HCT116 (cell line): ENCODE measurements around the gene NARF. TPM values are rescaled to one million over a fixed set of nuclear protein-coding genes. Genes with fewer than 3 reads are reported as not detected.
"Not testable (repeated sequence)": the region's sequence is repeated elsewhere in the genome, so short reads cannot be mapped to it uniquely, and the experiment has no call there.

Experiments
- ATAC-seq: fragments of 200-7000 bp; cut with Tn5 transposase; 2 replicates; pipeline ENCODE4 v1.9.1; 2020; ENCODE audit warnings: mild to moderate bottlenecking, moderate library complexity
- BruUV-seq: library from RNA; stranded (reverse); fragments of 400-500 nt; replicated peaks from 2 replicates; lab custom pipeline; 2021; lab: Mats Ljungman, UMichigan
- CTCF ChIA-PET: fragments of 300-600 bp; sonication (Branson Sonifier 250); formaldehyde crosslinking; loops from one replicate; lab custom pipeline; 2021; ENCODE audit warnings: antibody characterized with exemption; lab: Charles Lee
- POLR2A ChIA-PET: fragments of 300-600, 350-600 bp; sonication (Branson Sonifier 250); formaldehyde crosslinking; loops from one replicate; lab custom pipeline; 2021; ENCODE audit warnings: antibody characterized with exemption; lab: Charles Lee
- RAD21 ChIA-PET, 2 experiments: fragments of 300-600 bp; sonication (Branson Sonifier 250); formaldehyde crosslinking; loops; one replicate each; lab custom pipeline; 2023; ENCODE audit warnings: low total read pairs in 2 of 2; ENCODE audit not compliant: uncharacterized antibody in 2 of 2, unreplicated experiment in 2 of 2, low non-redundant PET in 1 of 2; lab: Charles Lee
- DNase-seq: peaks from one replicate; pipeline ENCODE4 v3.0.0-alpha.2; 2010; ENCODE audit warnings: low read depth, low spot score
- H2AFZ ChIP-seq: fragments of 200-600 bp; shearing (Covaris generic), sonication (generic); 2 replicates; pipeline ENCODE4 v1.6.1; 2017; ENCODE audit warnings: low read depth, mixed run types, mixed read lengths, antibody characterized with exemption, low read length; ENCODE audit not compliant: poor library complexity, severe bottlenecking
- H3K27ac ChIP-seq: 2 replicates; pipeline ENCODE4 v1.5.1; 2012; ENCODE audit warnings: low read depth, low read length
- H3K27me3 ChIP-seq: fragments of 200-600 bp; sonication (generic); 2 replicates; pipeline ENCODE4 v1.6.1; 2016; ENCODE audit warnings: mixed run types, low read length, mixed read lengths; ENCODE audit not compliant: insufficient read depth
- H3K36me3 ChIP-seq, 2 experiments: fragments of 200-500 bp in 1 of 2; fragments of 200-600 bp in 1 of 2; sonication (Bioruptor generic) in 1 of 2; sonication (generic) in 1 of 2; 2 replicates each; pipeline versions ENCODE4 v1.5.1 to v1.6.1; 2014 to 2016; ENCODE audit warnings: low read length in 2 of 2, inconsistent platforms in 1 of 2, mixed read lengths in 1 of 2, mixed run types in 1 of 2; ENCODE audit not compliant: insufficient read depth in 2 of 2, control insufficient read depth in 1 of 2
- H3K4me1 ChIP-seq, 2 experiments: fragments of 200-600 bp in 1 of 2; sonication (generic) in 1 of 2; 2 replicates each; pipeline versions ENCODE4 v1.5.1 to v1.6.1; 2012 to 2017; ENCODE audit warnings: low read length in 2 of 2, inconsistent platforms in 1 of 2, mild to moderate bottlenecking in 1 of 2, mixed read lengths in 1 of 2, mixed run types in 1 of 2, moderate library complexity in 1 of 2; ENCODE audit not compliant: insufficient read depth in 2 of 2, control insufficient read depth in 1 of 2
- H3K4me2 ChIP-seq: fragments of 200-600 bp; sonication (generic); 2 replicates; pipeline ENCODE4 v1.6.1; 2017; ENCODE audit warnings: mixed run types, low read length, mixed read lengths
- H3K4me3 ChIP-seq, 2 experiments: fragments of 200-600 bp in 1 of 2; sonication (generic) in 1 of 2; replicated peaks in 1 of 2; 2 replicates each; pipeline ENCODE4 v1.5.1; 2011 to 2016; ENCODE audit warnings: low read length in 2 of 2, control low read depth in 1 of 2, low read depth in 1 of 2, mild to moderate bottlenecking in 1 of 2, mixed read lengths in 1 of 2, mixed run types in 1 of 2
- H3K79me2 ChIP-seq: fragments of 200-600 bp; sonication (generic); 2 replicates; pipeline ENCODE4 v1.6.1; 2017; ENCODE audit warnings: mild to moderate bottlenecking, mixed run types, low read length, moderate library complexity, mixed read lengths; ENCODE audit not compliant: insufficient read depth
- H3K9ac ChIP-seq: fragments of 200-600 bp; sonication (generic); 2 replicates; pipeline ENCODE4 v1.6.1; 2016; ENCODE audit warnings: low read length, mixed read lengths
- H3K9me2 ChIP-seq: fragments of 200-600 bp; sonication (generic), shearing (Covaris generic); 2 replicates; pipeline ENCODE4 v1.6.1; 2017; ENCODE audit warnings: mixed run types, mild to moderate bottlenecking, moderate library complexity; ENCODE audit not compliant: insufficient read depth
- H3K9me3 ChIP-seq, 2 experiments: fragments of 200-500 bp in 1 of 2; fragments of 200-600 bp in 1 of 2; sonication (Bioruptor generic) in 1 of 2; sonication (generic) in 1 of 2; 2 replicates each; pipeline ENCODE4 v1.6.1; 2014 to 2017; ENCODE audit warnings: low read length in 2 of 2, mixed read lengths in 2 of 2, inconsistent platforms in 1 of 2, low read depth in 1 of 2, mild to moderate bottlenecking in 1 of 2, mixed run types in 1 of 2, moderate library complexity in 1 of 2; ENCODE audit not compliant: control insufficient read depth in 1 of 2, insufficient read depth in 1 of 2
- H4K20me1 ChIP-seq: fragments of 200-600 bp; sonication (generic), shearing (Covaris generic); 2 replicates; pipeline ENCODE4 v1.6.1; 2017; ENCODE audit warnings: mixed run types, mild to moderate bottlenecking, moderate library complexity; ENCODE audit not compliant: insufficient read depth
- ATF3 ChIP-seq: IDR thresholded peaks from 2 replicates; pipeline ENCODE4 v1.6.1; 2012
- CEBPB ChIP-seq: IDR thresholded peaks from 2 replicates; pipeline ENCODE4 v1.6.1; 2012; ENCODE audit warnings: low read depth
- EGR1 ChIP-seq: IDR thresholded peaks from 2 replicates; pipeline ENCODE4 v1.6.1; 2012; ENCODE audit warnings: low read depth
- FOSL1 ChIP-seq: IDR thresholded peaks from 2 replicates; pipeline ENCODE4 v1.6.1; 2012; ENCODE audit warnings: low read depth
- JUND ChIP-seq: IDR thresholded peaks from 2 replicates; pipeline ENCODE4 v1.6.1; 2012
- MAX ChIP-seq: IDR thresholded peaks from 2 replicates; pipeline ENCODE4 v1.6.1; 2012
- POLR2A ChIP-seq: IDR thresholded peaks from 2 replicates; pipeline ENCODE4 v1.7.0; 2011; ENCODE audit warnings: borderline replicate concordance; ENCODE audit not compliant: insufficient read depth, insufficient read length; ENCODE audit errors: extremely low read depth
- POLR2AphosphoS5 ChIP-seq: IDR thresholded peaks from 2 replicates; pipeline ENCODE4 v1.6.1; 2011; ENCODE audit warnings: mild to moderate bottlenecking, low read depth, low read length, moderate library complexity
- SRF ChIP-seq: IDR thresholded peaks from 2 replicates; pipeline ENCODE4 v1.6.1; 2012; ENCODE audit warnings: low read depth
- YY1 ChIP-seq: IDR thresholded peaks from 2 replicates; pipeline ENCODE4 v1.6.1; 2011; ENCODE audit warnings: low read length, low read depth, moderate library complexity, mild to moderate bottlenecking; ENCODE audit not compliant: insufficient replicate concordance; ENCODE audit errors: extremely low read depth
- ZNF274 ChIP-seq: fragments of 200-500 bp; sonication (Bioruptor generic); IDR thresholded peaks from 2 replicates; pipeline ENCODE4 v1.6.1; 2014; ENCODE audit warnings: mild to moderate bottlenecking, low read depth, low read length, inconsistent platforms
- intact Hi-C: fragments of 100-400 bp; cut with micrococcal nuclease; formaldehyde crosslinking; loops from 2 replicates; pipeline ENCODE4 v1.10.0; 2022
- total RNA-seq: library from RNA; stranded (reverse); gene quantifications from one replicate; pipeline ENCODE4 v1.2.1, GENCODE V29; 2021; ENCODE audit not compliant: unreplicated experiment

NARF gene
- total RNA-seq, 1 experiment from 2014 or later, result 91.8 TPM

GRCh38 chr17:82411396-82412053 lies 47.0 kb upstream of the NARF start:
- Histone ChIP-seq H3K36me3 (peaks cover 0 to 7% of the 10 kb centered on the region in 2 experiments; a peak in 2 of 4 replicates), H3K4me1 (peaks cover 14 to 21% of the 10 kb centered on the region in 2 experiments), H3K9me3 (no peaks in the 10 kb centered on the region), H3K27me3 (no peaks in the 10 kb centered on the region)
- no peak for ATAC-seq
- no peak for TF ChIP-seq SRF
- no peak for TF ChIP-seq ZNF274
- no peak for TF ChIP-seq POLR2A
- no peak for TF ChIP-seq YY1
- TF ChIP-seq EGR1, result no peak
- no peak for TF ChIP-seq JUND
- TF ChIP-seq CEBPB, result no peak
- TF ChIP-seq POLR2AphosphoS5, result no peak
- TF ChIP-seq MAX, result no peak
- no peak for TF ChIP-seq ATF3
- no peak for TF ChIP-seq FOSL1
- TF ChIP-seq, all 23 proteins: peak for 0
- Histone ChIP-seq H3K4me3 (no peak overlapping the region), H2AFZ (no peak overlapping the region), H3K27ac (no peak overlapping the region), H3K9ac (no peak overlapping the region), H4K20me1 (peaks cover 6% of the 10 kb centered on the region; the same call in 1 of the 2 replicates), H3K9me2 (no peaks in the 10 kb centered on the region), H3K79me2 (no peaks in the 10 kb centered on the region; the same call in 1 of the 2 replicates), H3K4me2 (no peak overlapping the region)
- ChIA-PET RAD21 (no interaction called here), CTCF (no interaction called here), POLR2A (no interaction called here)
- DNase-seq, result no peak
- intact Hi-C loops, result loop anchor here (10.0 kb wide), 2 partner anchors 143 to 377 kb away; partner anchors contain the start of genes DCXR and RAC3
- BruUV-seq, result no TSS peak

GRCh38 chr17:82412081-82412480 lies 46.5 kb upstream of the NARF start:
- ATAC-seq, POLR2A ChIA-PET, DNase-seq, H4K20me1 ChIP-seq, H3K4me2 ChIP-seq, H3K79me2 ChIP-seq, H3K36me3 ChIP-seq, H3K9me3 ChIP-seq, CTCF ChIA-PET, H2AFZ ChIP-seq, H3K9ac ChIP-seq, H3K4me3 ChIP-seq, H3K9me2 ChIP-seq, H3K27me3 ChIP-seq, RAD21 ChIA-PET, H3K27ac ChIP-seq, BruUV-seq: not testable (repeated sequence)
- peaks cover 9 to 15% of the 10 kb centered on the region in 2 experiments for H3K4me1 ChIP-seq
- intact Hi-C loops, result loop anchor here (10.0 kb wide), 2 partner anchors 143 to 377 kb away; partner anchors contain the start of genes DCXR and RAC3
